ENCODE measurements around the gene RFX5.

The RFX5 gene

DNA sequence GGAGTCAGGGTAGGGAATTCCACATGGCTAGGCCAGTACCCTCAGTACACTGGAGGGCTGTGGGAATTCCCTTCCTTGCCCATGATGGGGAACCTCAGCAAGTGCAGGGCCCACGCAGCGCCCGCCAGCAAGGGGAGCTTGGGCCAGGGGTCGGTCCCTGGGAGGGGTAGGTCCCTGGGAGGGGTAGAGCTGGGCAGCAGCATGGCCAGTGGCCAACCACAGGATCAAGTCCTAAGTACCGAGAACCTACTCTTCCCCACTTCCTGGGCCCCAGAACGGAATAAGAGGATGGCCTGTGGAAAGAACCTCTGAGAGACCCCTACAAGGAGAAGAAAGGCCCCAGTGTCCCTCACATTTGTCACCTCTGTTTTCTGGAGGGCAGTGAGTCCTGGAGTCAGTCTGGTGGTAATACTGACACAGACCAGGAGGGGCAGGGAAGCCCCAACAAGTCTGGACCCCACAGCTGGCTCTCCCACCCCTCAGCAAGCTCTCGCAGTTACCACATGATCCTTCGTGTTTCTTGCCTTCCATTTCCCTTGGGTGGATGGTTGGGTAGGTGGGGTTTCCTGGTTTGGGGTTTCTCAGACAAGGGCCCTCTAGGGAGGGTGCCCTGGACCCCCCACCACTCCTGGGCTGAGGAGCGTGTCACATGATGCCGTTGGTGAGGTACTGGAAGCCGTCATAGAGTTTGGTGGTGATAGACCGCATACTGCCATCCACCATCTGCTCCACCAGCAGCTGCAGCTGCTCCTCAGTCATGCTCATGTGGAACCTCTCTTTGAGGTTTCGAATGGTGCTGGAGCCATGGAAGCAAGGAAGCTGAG is 54.6 kb downstream of the RFX5 start:
- POLR2A ChIA-PET = interaction anchor here (0.8 to 3.5 kb wide), 2 partner anchors 10 to 48 kb away, joined by 3 to 24 read pairs; partner anchors contain the start of gene ZNF687
- H3K4me3 ChIP-seq (ENCODE audit: low read depth, low read length) = no peak overlapping the region
- CTCF ChIA-PET = interaction anchor here (0.8 to 27.8 kb wide), 5 partner anchors 9 to 193 kb away, joined by 3 to 748 read pairs (median 4); no protein-coding TSS in a partner anchor
- no peak for DNase-seq (ENCODE audit: low read depth, low spot score)
- TF ChIP-seq, protein P1, sequence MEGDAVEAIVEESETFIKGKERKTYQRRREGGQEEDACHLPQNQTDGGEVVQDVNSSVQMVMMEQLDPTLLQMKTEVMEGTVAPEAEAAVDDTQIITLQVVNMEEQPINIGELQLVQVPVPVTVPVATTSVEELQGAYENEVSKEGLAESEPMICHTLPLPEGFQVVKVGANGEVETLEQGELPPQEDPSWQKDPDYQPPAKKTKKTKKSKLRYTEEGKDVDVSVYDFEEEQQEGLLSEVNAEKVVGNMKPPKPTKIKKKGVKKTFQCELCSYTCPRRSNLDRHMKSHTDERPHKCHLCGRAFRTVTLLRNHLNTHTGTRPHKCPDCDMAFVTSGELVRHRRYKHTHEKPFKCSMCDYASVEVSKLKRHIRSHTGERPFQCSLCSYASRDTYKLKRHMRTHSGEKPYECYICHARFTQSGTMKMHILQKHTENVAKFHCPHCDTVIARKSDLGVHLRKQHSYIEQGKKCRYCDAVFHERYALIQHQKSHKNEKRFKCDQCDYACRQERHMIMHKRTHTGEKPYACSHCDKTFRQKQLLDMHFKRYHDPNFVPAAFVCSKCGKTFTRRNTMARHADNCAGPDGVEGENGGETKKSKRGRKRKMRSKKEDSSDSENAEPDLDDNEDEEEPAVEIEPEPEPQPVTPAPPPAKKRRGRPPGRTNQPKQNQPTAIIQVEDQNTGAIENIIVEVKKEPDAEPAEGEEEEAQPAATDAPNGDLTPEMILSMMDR (IDR thresholded peaks at IDR 0.05; ENCODE audit: insufficient read depth, low read length, missing control alignments) = no peak

DNA sequence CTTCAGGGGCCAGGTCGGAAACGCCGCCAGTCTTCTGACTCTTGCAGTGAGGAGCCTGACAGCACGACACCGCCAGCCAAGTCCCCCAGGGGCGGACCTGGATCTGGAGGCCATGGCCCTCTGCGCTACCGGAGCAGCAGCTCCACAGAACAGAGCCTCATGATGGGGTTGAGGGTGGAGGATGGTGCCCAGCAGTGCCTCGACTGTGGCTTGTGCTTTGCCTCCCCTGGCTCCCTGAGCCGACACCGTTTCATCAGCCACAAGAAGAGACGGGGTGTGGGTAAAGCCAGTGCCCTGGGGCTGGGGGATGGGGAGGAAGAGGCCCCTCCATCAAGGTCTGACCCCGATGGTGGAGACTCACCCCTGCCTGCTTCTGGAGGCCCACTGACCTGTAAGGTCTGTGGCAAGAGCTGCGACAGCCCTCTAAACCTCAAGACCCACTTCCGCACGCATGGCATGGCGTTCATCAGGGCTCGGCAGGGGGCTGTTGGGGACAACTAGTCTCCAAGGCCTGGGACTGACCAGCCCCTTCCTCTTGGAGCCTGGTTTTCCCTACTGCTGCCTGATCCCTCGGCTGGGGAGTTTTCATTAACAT is 56.2 kb downstream of the RFX5 start:
- TF ChIP-seq, protein P1 (IDR thresholded peaks at IDR 0.05; ENCODE audit: insufficient read depth, low read length, missing control alignments) = no peak
- ChIA-PET CTCF (no interaction called here), POLR2A (no interaction called here)
- DNase-seq (ENCODE audit: low read depth, low spot score) = no peak
- H3K4me3 ChIP-seq (ENCODE audit: low read depth, low read length) = no peak overlapping the region

Data from AG04449 (cell line).